ENCODE data around the gene ATP8A2. TPM values are rescaled to one million over a fixed set of nuclear protein-coding genes. Genes with fewer than 3 reads are reported as not detected.

Gene ATP8A2
- total RNA-seq, 1 donor from 2014 or later = 4.2 TPM

DNA sequence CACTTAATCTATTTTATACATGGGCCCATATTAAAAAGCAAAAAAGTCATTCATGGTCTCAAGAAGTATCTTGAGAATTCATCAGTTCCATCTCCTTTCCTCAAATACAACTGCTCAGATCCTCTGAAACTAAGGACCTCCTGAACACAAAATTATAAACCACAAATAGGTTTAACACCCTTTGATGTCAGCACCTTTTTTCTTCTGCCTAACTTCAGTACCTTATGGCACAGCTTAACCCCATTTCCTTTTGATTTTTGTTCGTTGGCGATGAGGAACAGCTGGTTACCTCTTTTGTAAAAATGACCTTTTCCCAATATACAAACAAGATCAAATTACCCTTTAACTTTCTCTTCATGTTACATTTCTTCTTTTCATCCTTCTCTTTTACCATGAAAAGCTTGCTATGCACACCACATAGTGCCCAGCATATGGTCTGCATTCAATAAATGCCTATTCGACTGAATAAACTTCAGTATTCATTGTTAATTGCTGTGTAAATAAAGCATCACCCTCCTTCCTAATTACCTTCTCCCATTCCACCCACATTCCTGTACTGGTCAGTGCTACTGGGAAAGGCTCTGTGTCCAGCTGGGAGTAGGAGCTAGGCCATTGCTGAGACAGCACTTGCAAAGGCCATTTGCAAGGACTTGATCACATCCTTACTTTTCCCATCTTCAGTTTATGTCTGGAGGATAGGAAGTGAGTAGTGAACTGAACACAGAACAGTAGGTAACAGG is 362.1 kb downstream of the ATP8A2 start:
- Histone ChIP-seq H3K27me3 (no peaks in the 10 kb centered on the region), H3K4me3 (no peak overlapping the region), H3K9me3 (ENCODE audit: low read depth) (no peaks in the 10 kb centered on the region), H3K79me2 (ENCODE audit: low read depth) (no peaks in the 10 kb centered on the region), H3K4me1 (peaks cover 14% of the 10 kb centered on the region), H3K27ac (no peak overlapping the region), H3K36me3 (no peaks in the 10 kb centered on the region), H3F3A (ENCODE audit: low read depth) (no peaks in the 10 kb centered on the region), H4K20me1 (ENCODE audit: low read depth) (no peaks in the 10 kb centered on the region), H3K9ac (no peak overlapping the region), H2AFZ (replicated peaks) (no peak overlapping the region), H3K4me2 (no peak overlapping the region)
- no peaks in the 10 kb centered on the region for H3K36me3 Mint-ChIP-seq
- no peaks in the 10 kb centered on the region for H3K9me3 Mint-ChIP-seq
- H3K4me3 Mint-ChIP-seq = no peak overlapping the region
- TF ChIP-seq EZH2 (IDR thresholded peaks at IDR 0.05) = no peak
- no peak for TF ChIP-seq CTCF (IDR thresholded peaks at IDR 0.05)
- no peak for TF ChIP-seq EZH2phosphoT487 (IDR thresholded peaks at IDR 0.05)
- DNase-seq (ENCODE audit: low spot score) = no peak
- H3K4me1 Mint-ChIP-seq = peaks cover 15% of the 10 kb centered on the region
- H3K27ac Mint-ChIP-seq = no peak overlapping the region
- peaks cover 2% of the 10 kb centered on the region for H3K27me3 Mint-ChIP-seq (ENCODE audit: insufficient read depth, low read depth)

DNA sequence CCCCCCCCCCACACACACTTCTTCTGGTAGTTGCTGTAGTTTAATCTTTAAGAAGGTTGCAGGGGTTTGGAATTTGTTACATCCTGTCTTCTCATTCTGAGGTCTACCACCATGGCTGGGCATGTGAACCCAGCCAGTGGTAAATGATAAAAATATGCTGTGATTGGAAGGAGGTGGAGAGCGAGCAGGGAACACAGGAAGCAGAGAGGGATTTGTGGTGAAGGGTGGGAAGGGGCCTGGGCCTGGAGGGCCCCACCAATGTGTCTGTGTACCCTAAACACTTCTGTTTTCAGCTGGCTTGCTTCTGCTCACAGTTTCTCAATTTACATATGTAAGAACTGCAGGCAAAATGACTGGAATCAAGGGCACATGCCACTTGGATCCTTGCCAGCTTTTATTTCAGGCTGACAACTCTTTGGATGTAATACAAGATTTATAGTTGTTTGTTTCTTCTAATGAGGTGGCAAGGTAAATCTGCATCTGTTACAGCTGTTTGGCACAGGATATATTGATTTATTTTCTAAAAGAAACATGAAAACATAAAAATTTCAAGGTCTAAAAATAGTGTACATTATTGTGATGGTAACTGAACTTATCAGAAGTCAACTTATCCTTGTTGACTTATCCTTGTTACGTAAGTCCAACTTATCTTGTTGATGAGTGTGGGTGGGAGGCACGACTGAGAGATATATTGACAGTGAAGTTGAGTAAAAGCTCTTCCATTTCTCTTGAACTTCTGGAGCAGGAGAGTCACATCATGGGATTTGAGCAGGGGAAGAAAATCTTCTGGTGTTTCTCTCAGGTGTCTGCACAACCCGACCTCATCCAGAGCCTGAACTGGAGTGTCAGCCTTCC is 366.8 kb downstream of the ATP8A2 start:
- Histone ChIP-seq H3K4me1 (peaks cover 7% of the 10 kb centered on the region), H3K9me3 (ENCODE audit: low read depth) (no peaks in the 10 kb centered on the region), H3K27me3 (no peaks in the 10 kb centered on the region), H4K20me1 (ENCODE audit: low read depth) (no peaks in the 10 kb centered on the region), H3K27ac (no peak overlapping the region), H2AFZ (replicated peaks) (no peak overlapping the region), H3K36me3 (no peaks in the 10 kb centered on the region), H3K4me2 (no peak overlapping the region), H3F3A (ENCODE audit: low read depth) (no peaks in the 10 kb centered on the region), H3K4me3 (no peak overlapping the region), H3K79me2 (ENCODE audit: low read depth) (no peaks in the 10 kb centered on the region), H3K9ac (no peak overlapping the region)
- H3K9me3 Mint-ChIP-seq = no peaks in the 10 kb centered on the region
- no peaks in the 10 kb centered on the region for H3K27me3 Mint-ChIP-seq (ENCODE audit: insufficient read depth, low read depth)
- peaks cover 9% of the 10 kb centered on the region for H3K4me1 Mint-ChIP-seq
- no peak overlapping the region for H3K27ac Mint-ChIP-seq
- DNase-seq (ENCODE audit: low spot score) = no peak
- H3K36me3 Mint-ChIP-seq = no peaks in the 10 kb centered on the region
- no peak for TF ChIP-seq CTCF (IDR thresholded peaks at IDR 0.05)
- no peak for TF ChIP-seq EZH2 (IDR thresholded peaks at IDR 0.05)
- no peak for TF ChIP-seq EZH2phosphoT487 (IDR thresholded peaks at IDR 0.05)
- no peak overlapping the region for H3K4me3 Mint-ChIP-seq

- Histone ChIP-seq H4K20me1 (ENCODE audit: low read depth) (no peaks in the 10 kb centered on the region), H3K79me2 (ENCODE audit: low read depth) (no peaks in the 10 kb centered on the region), H3K36me3 (no peaks in the 10 kb centered on the region), H3K4me3 (no peak overlapping the region), H3K27ac (no peak overlapping the region), H3K4me2 (no peak overlapping the region), H3K27me3 (no peaks in the 10 kb centered on the region), H3K4me1 (no peaks in the 10 kb centered on the region), H3F3A (ENCODE audit: low read depth) (no peaks in the 10 kb centered on the region), H3K9me3 (ENCODE audit: low read depth) (no peaks in the 10 kb centered on the region), H3K9ac (no peak overlapping the region), H2AFZ (replicated peaks) (no peak overlapping the region)
- H3K4me1 Mint-ChIP-seq = peaks cover 3% of the 10 kb centered on the region
- H3K4me3 Mint-ChIP-seq = no peak overlapping the region
- DNase-seq (ENCODE audit: low spot score) = no peak
- no peak overlapping the region for H3K27ac Mint-ChIP-seq
- H3K9me3 Mint-ChIP-seq = no peaks in the 10 kb centered on the region
- no peaks in the 10 kb centered on the region for H3K36me3 Mint-ChIP-seq
- TF ChIP-seq EZH2 (IDR thresholded peaks at IDR 0.05) (no peak), CTCF (IDR thresholded peaks at IDR 0.05) (no peak), EZH2phosphoT487 (IDR thresholded peaks at IDR 0.05) (no peak)
- no peaks in the 10 kb centered on the region for H3K27me3 Mint-ChIP-seq (ENCODE audit: insufficient read depth, low read depth)
Measured at GRCh38 chr13:25739376-25739775, 367.6 kb downstream of the ATP8A2 start.

All from neural progenitor cell (in vitro differentiated cells).